Colon (tissue), 2 donors: Measurements from ENCODE around the gene DFFA.
"Not testable (repeated sequence)": the region's sequence is repeated elsewhere in the genome, so short reads cannot be mapped to it uniquely, and the experiment has no call there.

Experiments used
- FAIRE-seq: peaks from 2 replicates; lab custom pipeline; 2012; peaks lifted over from hg19 to GRCh38; lab: Jason Lieb, UNC
- donor health status: control.
- donor health status: control.

DFFA gene

GRCh38 chr1:10429868-10430215 is 42.5 kb downstream of the DFFA start:
- no peak for FAIRE-seq

- FAIRE-seq = no peak
These were observed 43.3 kb downstream of the DFFA start for GRCh38 chr1:10428984-10429383.

- FAIRE-seq = not testable (repeated sequence)
These were observed 45.8 kb downstream of the DFFA start for GRCh38 chr1:10426535-10426848.

- not testable (repeated sequence) for FAIRE-seq
These were observed 46.3 kb downstream of the DFFA start for GRCh38 chr1:10425826-10426534.

GRCh38 chr1:10424651-10425050 is 47.7 kb downstream of the DFFA start:
- no peak for FAIRE-seq

GRCh38 chr1:10424034-10424433 is 48.3 kb downstream of the DFFA start:
- no peak for FAIRE-seq

GRCh38 chr1:10421637-10422036 is 50.7 kb downstream of the DFFA start:
- FAIRE-seq = no peak

GRCh38 chr1:10419351-10419750 is 53.0 kb downstream of the DFFA start:
- no peak for FAIRE-seq

GRCh38 chr1:10418741-10419140 is 53.6 kb downstream of the DFFA start:
- not testable (repeated sequence) for FAIRE-seq

GRCh38 chr1:10415967-10416366 is 56.4 kb downstream of the DFFA start:
- not testable (repeated sequence) for FAIRE-seq

- no peak for FAIRE-seq
These were observed 57.0 kb downstream of the DFFA start for GRCh38 chr1:10415211-10415930.

- no peak for FAIRE-seq
These were observed 65.1 kb downstream of the DFFA start for GRCh38 chr1:10407201-10407600.
